ENCODE data around the gene MFSD11.

DNA sequence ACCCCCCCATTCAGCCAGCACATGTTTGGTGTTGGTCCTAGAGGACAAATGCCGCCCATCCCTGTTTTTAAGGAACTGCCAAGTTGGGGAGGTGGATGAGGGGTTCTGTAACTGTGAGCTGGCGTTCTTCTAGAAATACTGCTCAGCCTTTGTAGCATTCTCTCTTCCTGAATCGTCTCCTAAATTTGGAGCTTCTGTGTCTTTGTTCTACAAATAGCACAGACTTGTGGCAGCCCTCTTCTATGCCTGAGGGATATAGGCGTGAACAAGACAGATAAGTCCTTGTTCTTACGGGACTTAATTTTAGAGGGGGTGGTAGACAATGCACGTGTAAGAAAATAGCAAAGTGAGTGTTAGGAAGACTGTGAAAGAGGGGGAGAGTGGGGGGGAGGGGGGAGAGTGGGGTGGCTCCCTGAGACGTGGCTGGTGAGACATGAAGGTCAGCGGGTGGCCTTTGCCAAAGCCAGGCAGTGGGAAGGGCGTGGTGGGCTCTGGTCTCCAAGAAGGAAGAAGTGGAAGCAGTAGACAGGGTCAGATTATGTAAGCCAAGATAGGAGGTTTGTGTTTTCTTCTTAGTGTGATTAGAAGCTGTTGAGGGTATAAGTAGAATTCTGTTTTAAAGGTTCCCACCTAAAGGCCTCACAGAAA, 9.9 kb downstream of the MFSD11 start:
- TF ChIP-seq NFIC (IDR thresholded peaks at IDR 0.05) (no peak), EGR1 (IDR thresholded peaks at IDR 0.05) (no peak), EP300 (IDR thresholded peaks at IDR 0.05; ENCODE audit: borderline replicate concordance) (no peak), CEBPB (IDR thresholded peaks at IDR 0.05) (no peak), FOXM1 (IDR thresholded peaks at IDR 0.05; ENCODE audit: borderline replicate concordance, low read depth) (no peak), TAF1 (IDR thresholded peaks at IDR 0.05; ENCODE audit: low read depth) (no peak), TEAD4 (IDR thresholded peaks at IDR 0.05) (no peak), RAD21 (IDR thresholded peaks at IDR 0.05; ENCODE audit: low read depth) (no peak), CREB1 (IDR thresholded peaks at IDR 0.05; ENCODE audit: low read depth) (no peak)
- TF ChIP-seq, protein P1, sequence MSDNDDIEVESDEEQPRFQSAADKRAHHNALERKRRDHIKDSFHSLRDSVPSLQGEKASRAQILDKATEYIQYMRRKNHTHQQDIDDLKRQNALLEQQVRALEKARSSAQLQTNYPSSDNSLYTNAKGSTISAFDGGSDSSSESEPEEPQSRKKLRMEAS (IDR thresholded peaks at IDR 0.05): no peak
- TF ChIP-seq, protein P2, sequence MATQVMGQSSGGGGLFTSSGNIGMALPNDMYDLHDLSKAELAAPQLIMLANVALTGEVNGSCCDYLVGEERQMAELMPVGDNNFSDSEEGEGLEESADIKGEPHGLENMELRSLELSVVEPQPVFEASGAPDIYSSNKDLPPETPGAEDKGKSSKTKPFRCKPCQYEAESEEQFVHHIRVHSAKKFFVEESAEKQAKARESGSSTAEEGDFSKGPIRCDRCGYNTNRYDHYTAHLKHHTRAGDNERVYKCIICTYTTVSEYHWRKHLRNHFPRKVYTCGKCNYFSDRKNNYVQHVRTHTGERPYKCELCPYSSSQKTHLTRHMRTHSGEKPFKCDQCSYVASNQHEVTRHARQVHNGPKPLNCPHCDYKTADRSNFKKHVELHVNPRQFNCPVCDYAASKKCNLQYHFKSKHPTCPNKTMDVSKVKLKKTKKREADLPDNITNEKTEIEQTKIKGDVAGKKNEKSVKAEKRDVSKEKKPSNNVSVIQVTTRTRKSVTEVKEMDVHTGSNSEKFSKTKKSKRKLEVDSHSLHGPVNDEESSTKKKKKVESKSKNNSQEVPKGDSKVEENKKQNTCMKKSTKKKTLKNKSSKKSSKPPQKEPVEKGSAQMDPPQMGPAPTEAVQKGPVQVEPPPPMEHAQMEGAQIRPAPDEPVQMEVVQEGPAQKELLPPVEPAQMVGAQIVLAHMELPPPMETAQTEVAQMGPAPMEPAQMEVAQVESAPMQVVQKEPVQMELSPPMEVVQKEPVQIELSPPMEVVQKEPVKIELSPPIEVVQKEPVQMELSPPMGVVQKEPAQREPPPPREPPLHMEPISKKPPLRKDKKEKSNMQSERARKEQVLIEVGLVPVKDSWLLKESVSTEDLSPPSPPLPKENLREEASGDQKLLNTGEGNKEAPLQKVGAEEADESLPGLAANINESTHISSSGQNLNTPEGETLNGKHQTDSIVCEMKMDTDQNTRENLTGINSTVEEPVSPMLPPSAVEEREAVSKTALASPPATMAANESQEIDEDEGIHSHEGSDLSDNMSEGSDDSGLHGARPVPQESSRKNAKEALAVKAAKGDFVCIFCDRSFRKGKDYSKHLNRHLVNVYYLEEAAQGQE (IDR thresholded peaks at IDR 0.05; ENCODE audit: low read depth): no peak
- TF ChIP-seq, protein P3, sequence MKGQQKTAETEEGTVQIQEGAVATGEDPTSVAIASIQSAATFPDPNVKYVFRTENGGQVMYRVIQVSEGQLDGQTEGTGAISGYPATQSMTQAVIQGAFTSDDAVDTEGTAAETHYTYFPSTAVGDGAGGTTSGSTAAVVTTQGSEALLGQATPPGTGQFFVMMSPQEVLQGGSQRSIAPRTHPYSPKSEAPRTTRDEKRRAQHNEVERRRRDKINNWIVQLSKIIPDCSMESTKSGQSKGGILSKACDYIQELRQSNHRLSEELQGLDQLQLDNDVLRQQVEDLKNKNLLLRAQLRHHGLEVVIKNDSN (IDR thresholded peaks at IDR 0.05): no peak
